IPS-15b (cell line): ENCODE results near the gene PTBP3.

ENCODE experiments used
- H3K27me3 ChIP-seq: one replicate; pipeline ENCODE4 v1.6.1; 2013; ENCODE audit warnings: low read length; ENCODE audit not compliant: control insufficient read depth, insufficient read depth
- H3K36me3 ChIP-seq: one replicate; pipeline ENCODE4 v1.6.1; 2013; ENCODE audit warnings: low read length; ENCODE audit not compliant: control insufficient read depth, insufficient read depth
- H3K4me1 ChIP-seq: one replicate; pipeline ENCODE4 v1.6.1; 2013; ENCODE audit warnings: mild to moderate bottlenecking, low read length; ENCODE audit not compliant: control insufficient read depth, insufficient read depth
- H3K4me3 ChIP-seq: one replicate; pipeline ENCODE4 v1.5.1; 2013; ENCODE audit warnings: low read depth, low read length
- H3K9ac ChIP-seq: one replicate; pipeline ENCODE4 v1.6.1; 2013; ENCODE audit warnings: low read depth, mild to moderate bottlenecking, low read length
- H3K9me3 ChIP-seq: one replicate; pipeline ENCODE4 v1.6.1; 2013; ENCODE audit warnings: mild to moderate bottlenecking, low read length; ENCODE audit not compliant: control insufficient read depth, insufficient read depth

Gene PTBP3

GRCh38 chr9:112332214-112332613 lies 1.2 kb downstream of the PTBP3 start:
- peak overlapping the region; percentile 68 for H3K9ac ChIP-seq

GRCh38 chr9:112331674-112331952 lies 1.8 kb downstream of the PTBP3 start:
- Histone ChIP-seq H3K4me1 (no peaks in the 10 kb centered on the region), H3K4me3 (peak overlapping the region; percentile 78), H3K9me3 (no peaks in the 10 kb centered on the region), H3K27me3 (no peaks in the 10 kb centered on the region), H3K36me3 (no peaks in the 10 kb centered on the region), H3K9ac (no peak overlapping the region)

More at GRCh38 chr9:112332214-112332613, 1.2 kb downstream of the PTBP3 start:
- Histone ChIP-seq H3K9me3 (no peaks in the 10 kb centered on the region), H3K4me1 (no peaks in the 10 kb centered on the region), H3K36me3 (no peaks in the 10 kb centered on the region), H3K27me3 (no peaks in the 10 kb centered on the region), H3K4me3 (peak overlapping the region; percentile 78)

- H3K9ac ChIP-seq: no peak overlapping the region
- H3K9me3 ChIP-seq: no peaks in the 10 kb centered on the region
- H3K4me1 ChIP-seq: peaks cover 10% of the 10 kb centered on the region
Observed at GRCh38 chr9:112328545-112328944, 4.9 kb downstream of the PTBP3 start.

GRCh38 chr9:112327718-112328450 lies 5.5 kb downstream of the PTBP3 start:
- Histone ChIP-seq H3K9me3 (no peaks in the 10 kb centered on the region), H3K9ac (peak overlapping the region; percentile 37), H3K36me3 (no peaks in the 10 kb centered on the region), H3K27me3 (no peaks in the 10 kb centered on the region), H3K4me1 (peaks cover 10% of the 10 kb centered on the region), H3K4me3 (no peak overlapping the region)

More at GRCh38 chr9:112328545-112328944, 4.9 kb downstream of the PTBP3 start:
- Histone ChIP-seq H3K36me3 (no peaks in the 10 kb centered on the region), H3K4me3 (no peak overlapping the region), H3K27me3 (no peaks in the 10 kb centered on the region)

- H3K9ac ChIP-seq: no peak overlapping the region
- no peaks in the 10 kb centered on the region for H3K36me3 ChIP-seq
- H3K9me3 ChIP-seq: no peaks in the 10 kb centered on the region
- no peak overlapping the region for H3K4me3 ChIP-seq
- H3K27me3 ChIP-seq: no peaks in the 10 kb centered on the region
- peaks cover 10% of the 10 kb centered on the region for H3K4me1 ChIP-seq
Observed at GRCh38 chr9:112326194-112326593, 7.2 kb downstream of the PTBP3 start.

GRCh38 chr9:112325600-112325999 lies 7.8 kb downstream of the PTBP3 start:
- no peaks in the 10 kb centered on the region for H3K9me3 ChIP-seq
- no peak overlapping the region for H3K4me3 ChIP-seq
- no peak overlapping the region for H3K9ac ChIP-seq
- H3K4me1 ChIP-seq: peaks cover 10% of the 10 kb centered on the region
- H3K36me3 ChIP-seq: no peaks in the 10 kb centered on the region
- no peaks in the 10 kb centered on the region for H3K27me3 ChIP-seq

- no peaks in the 10 kb centered on the region for H3K9me3 ChIP-seq
- H3K36me3 ChIP-seq: no peaks in the 10 kb centered on the region
- H3K4me3 ChIP-seq: no peak overlapping the region
- H3K9ac ChIP-seq: no peak overlapping the region
- peaks cover 10% of the 10 kb centered on the region for H3K4me1 ChIP-seq
- no peaks in the 10 kb centered on the region for H3K27me3 ChIP-seq
Observed at GRCh38 chr9:112325127-112325526, 8.3 kb downstream of the PTBP3 start.

GRCh38 chr9:112323378-112323854 lies 10.0 kb downstream of the PTBP3 start:
- H3K27me3 ChIP-seq: no peaks in the 10 kb centered on the region
- peaks cover 10% of the 10 kb centered on the region for H3K4me1 ChIP-seq
- H3K4me3 ChIP-seq: no peak overlapping the region
- H3K36me3 ChIP-seq: no peaks in the 10 kb centered on the region
- H3K9ac ChIP-seq: no peak overlapping the region
- H3K9me3 ChIP-seq: no peaks in the 10 kb centered on the region

GRCh38 chr9:112322701-112323377 lies 10.6 kb downstream of the PTBP3 start:
- Histone ChIP-seq H3K27me3 (no peaks in the 10 kb centered on the region), H3K9ac (no peak overlapping the region), H3K9me3 (no peaks in the 10 kb centered on the region), H3K4me1 (peaks cover 10% of the 10 kb centered on the region), H3K36me3 (no peaks in the 10 kb centered on the region), H3K4me3 (no peak overlapping the region)

- Histone ChIP-seq H3K4me3 (no peak overlapping the region), H3K27me3 (no peaks in the 10 kb centered on the region), H3K4me1 (no peaks in the 10 kb centered on the region), H3K9ac (no peak overlapping the region), H3K36me3 (no peaks in the 10 kb centered on the region), H3K9me3 (no peaks in the 10 kb centered on the region)
Observed at GRCh38 chr9:112316258-112316943, 17.0 kb downstream of the PTBP3 start.

- H3K9me3 ChIP-seq: no peaks in the 10 kb centered on the region
- H3K36me3 ChIP-seq: no peaks in the 10 kb centered on the region
- no peak overlapping the region for H3K9ac ChIP-seq
- no peak overlapping the region for H3K4me3 ChIP-seq
- H3K27me3 ChIP-seq: no peaks in the 10 kb centered on the region
- peaks cover 2% of the 10 kb centered on the region for H3K4me1 ChIP-seq
Observed at GRCh38 chr9:112315331-112316257, 17.8 kb downstream of the PTBP3 start.
